Endothelial cell of umbilical vein (primary cell): ENCODE results near the gene PTH1R. TPM values are rescaled to one million over a fixed set of nuclear protein-coding genes. Genes with fewer than 3 reads are reported as not detected.
A peak's percentile ranks its signal among the peaks of the same experiment; 100 is the strongest.

Experiments
- BruUV-seq: library from RNA; stranded (reverse); fragments of 400-500 nt; replicated peaks from 2 replicates; lab custom pipeline; 2021; lab: Mats Ljungman, UMichigan
- CTCF ChIA-PET: fragments of 300-600, 350-600 bp; sonication (Branson Sonifier 250); formaldehyde crosslinking; loops from one replicate; lab custom pipeline; 2021; ENCODE audit warnings: antibody characterized with exemption, inconsistent platforms; lab: Charles Lee
- POLR2A ChIA-PET: fragments of 300-600, 350-600 bp; sonication (Branson Sonifier 250); formaldehyde crosslinking; loops from one replicate; lab custom pipeline; 2021; ENCODE audit warnings: antibody characterized with exemption, inconsistent platforms; lab: Charles Lee
- DNase-seq: peaks from one replicate; pipeline ENCODE4 v3.0.0-alpha.2; 2011; ENCODE audit warnings: low read depth, low spot score
- FAIRE-seq: peaks from 2 replicates; lab custom pipeline; 2011; peaks lifted over from hg19 to GRCh38; lab: Jason Lieb, UNC
- H2AFZ ChIP-seq: 2 replicates; pipeline ENCODE4 v1.6.0; 2012; ENCODE audit warnings: low read depth, low read length, control low read depth, inconsistent platforms
- H3K27ac ChIP-seq: 2 replicates; pipeline ENCODE4 v1.5.1; 2011; ENCODE audit warnings: low read depth, mild to moderate bottlenecking, control low read depth, low read length, moderate library complexity; ENCODE audit not compliant: insufficient read depth
- H3K27me3 ChIP-seq, 2 experiments: 2 replicates each; pipeline versions ENCODE4 v1.6.0 to v1.6.1; 2011; ENCODE audit warnings: low read length in 2 of 2, mixed read lengths in 1 of 2; ENCODE audit not compliant: control insufficient read depth in 2 of 2, insufficient read depth in 2 of 2
- H3K36me3 ChIP-seq, 2 experiments: 2 replicates in 1 of 2; 3 replicates in 1 of 2; pipeline ENCODE4 v1.5.1; 2011; ENCODE audit warnings: low read length in 2 of 2, mild to moderate bottlenecking in 1 of 2, moderate library complexity in 1 of 2; ENCODE audit not compliant: control insufficient read depth in 2 of 2, insufficient read depth in 2 of 2; ENCODE audit errors: extremely low read depth in 1 of 2
- H3K4me1 ChIP-seq: 3 replicates; pipeline ENCODE4 v1.5.1; 2011; ENCODE audit warnings: mild to moderate bottlenecking, low read length; ENCODE audit not compliant: control insufficient read depth, insufficient read depth; ENCODE audit errors: extremely low read depth
- H3K4me2 ChIP-seq: 2 replicates; pipeline ENCODE4 v1.6.1; 2011; ENCODE audit warnings: low read length, control low read depth, mixed read lengths; ENCODE audit not compliant: insufficient read depth
- H3K4me3 ChIP-seq, 3 experiments: fragments of 200-600 bp in 1 of 3; sonication (generic), shearing (Covaris generic) in 1 of 3; replicated peaks in 1 of 3; 2 replicates each; pipeline ENCODE4 v1.5.1; 2011 to 2016; ENCODE audit warnings: control low read depth in 3 of 3, low read length in 3 of 3, mild to moderate bottlenecking in 2 of 3, inconsistent platforms in 1 of 3, low read depth in 1 of 3, moderate library complexity in 1 of 3; ENCODE audit not compliant: insufficient read depth in 1 of 3
- H3K79me2 ChIP-seq: 2 replicates; pipeline ENCODE4 v1.6.0; 2012; ENCODE audit warnings: low read length, inconsistent platforms; ENCODE audit not compliant: control insufficient read depth, insufficient read depth
- H3K9ac ChIP-seq: replicated peaks from 2 replicates; pipeline ENCODE3; 2011; ENCODE audit warnings: low read length, control low read depth; ENCODE audit not compliant: insufficient read depth; ENCODE audit errors: extremely low read depth
- H3K9me1 ChIP-seq: replicated peaks from 3 replicates; pipeline ENCODE4 v1.6.0; 2011; ENCODE audit warnings: mild to moderate bottlenecking, low read length; ENCODE audit not compliant: control insufficient read depth, insufficient read depth; ENCODE audit errors: extremely low read depth
- H3K9me3 ChIP-seq: replicated peaks from 2 replicates; pipeline ENCODE4 v1.5.1; 2012; ENCODE audit warnings: low read length, inconsistent platforms; ENCODE audit not compliant: control insufficient read depth, insufficient read depth
- H4K20me1 ChIP-seq: replicated peaks from 2 replicates; pipeline ENCODE3; 2011; ENCODE audit warnings: mild to moderate bottlenecking, low read length; ENCODE audit not compliant: control insufficient read depth, insufficient read depth; ENCODE audit errors: extremely low read depth
- CTCF ChIP-seq, 2 donors: IDR thresholded peaks; 1 replicate in 1 of 2; 2 replicates in 1 of 2; pipeline ENCODE4 v1.5.1; 2011; ENCODE audit warnings: low read length in 2 of 2, mild to moderate bottlenecking in 2 of 2, moderate library complexity in 2 of 2, control low read depth in 1 of 2, inconsistent platforms in 1 of 2, low read depth in 1 of 2; ENCODE audit not compliant: insufficient read depth in 1 of 2; ENCODE audit errors: extremely low read depth in 1 of 2
- EZH2 ChIP-seq: IDR thresholded peaks from 2 replicates; pipeline ENCODE4 v1.6.1; 2012; ENCODE audit warnings: borderline replicate concordance, low read depth, mild to moderate bottlenecking, moderate library complexity, low read length, inconsistent platforms; ENCODE audit not compliant: severe bottlenecking
- FOS ChIP-seq: IDR thresholded peaks from 2 replicates; pipeline ENCODE4 v1.6.1; 2011; ENCODE audit warnings: mild to moderate bottlenecking, low read length, moderate library complexity, borderline replicate concordance; ENCODE audit not compliant: insufficient read depth
- GATA2 ChIP-seq: IDR thresholded peaks from 2 replicates; pipeline ENCODE4 v1.7.0; 2011; ENCODE audit warnings: low read depth, mild to moderate bottlenecking, moderate library complexity, mixed read lengths, low read length; ENCODE audit not compliant: insufficient read length, insufficient read depth
- JUN ChIP-seq: IDR thresholded peaks from 2 replicates; pipeline ENCODE4 v1.6.1; 2011; ENCODE audit warnings: borderline replicate concordance, low read depth; ENCODE audit not compliant: insufficient read length, insufficient read depth
- MAX ChIP-seq: IDR thresholded peaks from 2 replicates; pipeline ENCODE4 v1.6.1; 2011; ENCODE audit not compliant: insufficient read depth, insufficient read length
- MYC ChIP-seq: IDR thresholded peaks from one replicate; pipeline ENCODE4 v1.6.1; 2011; ENCODE audit warnings: mild to moderate bottlenecking, low read depth, low read length
- POLR2A ChIP-seq: IDR thresholded peaks from 2 replicates; pipeline ENCODE4 v1.6.1; 2012; ENCODE audit warnings: low read depth, mild to moderate bottlenecking, control low read depth, low read length
- POLR2AphosphoS5 ChIP-seq: IDR thresholded peaks from 2 replicates; pipeline ENCODE4 v1.6.1; 2012; ENCODE audit warnings: low read depth, mild to moderate bottlenecking, control low read depth, low read length, moderate library complexity; ENCODE audit not compliant: insufficient read depth
- dilution Hi-C: fragments of 300-500 bp; cut with MboI; formaldehyde crosslinking; loops from one replicate; pipeline ENCODE4 v1.15.0; 2019; ENCODE audit warnings: low sequenced_read_pairs; ENCODE audit not compliant: extremely low pct_ligation_motif_present
- intact Hi-C: fragments of 100-400 bp; cut with micrococcal nuclease; formaldehyde crosslinking; loops from one replicate; pipeline ENCODE4 v1.10.0; 2022
- polyA plus RNA-seq, 4 experiments: library from polyadenylated mRNA; depleted of rRNA in 3 of 4; stranded (reverse) in 3 of 4; unstranded in 1 of 4; fragments of >200 nt; gene quantifications; 2 replicates each; pipeline versions ENCODE4 v1.2.1 to v1.2.3, GENCODE V29; 2011 to 2012; ENCODE audit warnings: missing spikeins in 1 of 4
- total RNA-seq: library from RNA; stranded (reverse); gene quantifications from 2 replicates; pipeline ENCODE4 v1.2.3, GENCODE V29; 2021

Gene PTH1R
- total and polyA plus RNA-seq, 2 donors (not counting 3 experiments of a cell fraction or from before 2014, with no cell fraction given) = 0.08 to 0.46 TPM

GRCh38 chr3:46860017-46860809 is 17.3 kb upstream of the PTH1R start:
- Histone ChIP-seq H3K27me3 (peaks cover 0 to 5% of the 10 kb centered on the region in 2 experiments), H4K20me1 (no peaks in the 10 kb centered on the region), H3K79me2 (no peaks in the 10 kb centered on the region), H3K9ac (no peak overlapping the region), H2AFZ (no peak overlapping the region), H3K9me1 (no peaks in the 10 kb centered on the region), H3K9me3 (no peaks in the 10 kb centered on the region), H3K27ac (no peak overlapping the region), H3K4me2 (no peak overlapping the region), H3K4me3 (no peak overlapping the region), H3K36me3 (no peaks in the 10 kb centered on the region), H3K4me1 (no peaks in the 10 kb centered on the region)
- intact Hi-C loops (no loop called here), dilution Hi-C loops (no loop called here)
- no TSS peak for BruUV-seq
- ChIA-PET CTCF (interaction anchor here (0.6 to 1.8 kb wide), 14 partner anchors 8 to 1634 kb away, joined by 3 to 10 read pairs (median 4); no protein-coding TSS in a partner anchor), POLR2A (no interaction called here)
- DNase-seq (no peak), FAIRE-seq (peak; percentile 31)
- no peak for TF ChIP-seq MYC
- TF ChIP-seq CTCF (IDR thresholded peaks at IDR 0.05; ENCODE audit: extremely low read depth in 1 of 2, insufficient read depth in 1 of 2, low read depth in 1 of 2, low read length in 2 of 2) = peak; percentile 62 to 64

- ChIA-PET CTCF (no interaction called here), POLR2A (no interaction called here)
- no peak overlapping the region for H3K4me3 ChIP-seq
- H4K20me1 ChIP-seq = no peaks in the 10 kb centered on the region
- H3K9me1 ChIP-seq = no peaks in the 10 kb centered on the region
- no peaks in the 10 kb centered on the region for H3K79me2 ChIP-seq
- H3K36me3 ChIP-seq = no peaks in the 10 kb centered on the region
- TF ChIP-seq JUN (no peak), MYC (no peak), EZH2 (no peak), POLR2A (no peak), POLR2AphosphoS5 (no peak), GATA2 (no peak), MAX (no peak), CTCF (IDR thresholded peaks at IDR 0.05; ENCODE audit: extremely low read depth in 1 of 2, insufficient read depth in 1 of 2, low read depth in 1 of 2, low read length in 2 of 2) (no peak), FOS (no peak)
- H3K27me3 ChIP-seq = peaks cover 0 to 5% of the 10 kb centered on the region in 2 experiments
- no peak overlapping the region for H2AFZ ChIP-seq
- dilution Hi-C loops = no loop called here
- H3K4me2 ChIP-seq = no peak overlapping the region
- no peaks in the 10 kb centered on the region for H3K9me3 ChIP-seq
- no TSS peak for BruUV-seq
- no peak overlapping the region for H3K9ac ChIP-seq
- no peak overlapping the region for H3K27ac ChIP-seq
- H3K4me1 ChIP-seq = no peaks in the 10 kb centered on the region
- FAIRE-seq (no peak), DNase-seq (no peak)
- intact Hi-C loops = no loop called here
Measured at GRCh38 chr3:46860810-46861604, 16.5 kb upstream of the PTH1R start.
